ENCODE measurements around the gene SORCS3. TPM values are rescaled to one million over a fixed set of nuclear protein-coding genes. Genes with fewer than 3 reads are reported as not detected.

Gene SORCS3
- total RNA-seq, 1 donor from 2014 or later: not detected

- Mint-ChIP-seq H3K36me3 (ENCODE audit: low read depth) (no peaks in the 10 kb centered on the region), H3K27ac (ENCODE audit: unreplicated experiment) (no peak overlapping the region), H3K4me3 (ENCODE audit: unreplicated experiment) (no peak overlapping the region), H3K27me3 (ENCODE audit: low read depth) (no peaks in the 10 kb centered on the region), H3K4me1 (ENCODE audit: low read depth) (no peaks in the 10 kb centered on the region), H3K9me3 (ENCODE audit: low read depth) (no peaks in the 10 kb centered on the region)
- TF ChIP-seq CTCF (IDR thresholded peaks at IDR 0.05): no peak
- no peak for DNase-seq (ENCODE audit: low spot score)
These were observed 499.5 kb downstream of the SORCS3 start for GRCh38 chr10:105140600-105140999.

- no peak for DNase-seq (ENCODE audit: low spot score)
- Mint-ChIP-seq H3K4me1 (ENCODE audit: low read depth) (no peaks in the 10 kb centered on the region), H3K9me3 (ENCODE audit: low read depth) (peaks cover 6% of the 10 kb centered on the region), H3K27me3 (ENCODE audit: low read depth) (no peaks in the 10 kb centered on the region), H3K27ac (ENCODE audit: unreplicated experiment) (no peak overlapping the region), H3K4me3 (ENCODE audit: unreplicated experiment) (no peak overlapping the region), H3K36me3 (ENCODE audit: low read depth) (no peaks in the 10 kb centered on the region)
- no peak for TF ChIP-seq CTCF (IDR thresholded peaks at IDR 0.05)
These were observed 504.6 kb downstream of the SORCS3 start for GRCh38 chr10:105145711-105146110.

- no peak for TF ChIP-seq CTCF (IDR thresholded peaks at IDR 0.05)
- Mint-ChIP-seq H3K4me3 (ENCODE audit: unreplicated experiment) (no peak overlapping the region), H3K9me3 (ENCODE audit: low read depth) (peaks cover 6% of the 10 kb centered on the region), H3K27me3 (ENCODE audit: low read depth) (no peaks in the 10 kb centered on the region), H3K36me3 (ENCODE audit: low read depth) (no peaks in the 10 kb centered on the region), H3K27ac (ENCODE audit: unreplicated experiment) (no peak overlapping the region), H3K4me1 (ENCODE audit: low read depth) (no peaks in the 10 kb centered on the region)
- no peak for DNase-seq (ENCODE audit: low spot score)
These were observed 505.3 kb downstream of the SORCS3 start for GRCh38 chr10:105146436-105146835.

GRCh38 chr10:105148456-105148855 lies 507.4 kb downstream of the SORCS3 start:
- no peaks in the 10 kb centered on the region for H3K4me1 Mint-ChIP-seq (ENCODE audit: low read depth)
- no peak for DNase-seq (ENCODE audit: low spot score)
- H3K27ac Mint-ChIP-seq (ENCODE audit: unreplicated experiment): no peak overlapping the region
- no peaks in the 10 kb centered on the region for H3K27me3 Mint-ChIP-seq (ENCODE audit: low read depth)
- TF ChIP-seq CTCF (IDR thresholded peaks at IDR 0.05): no peak
- no peak overlapping the region for H3K4me3 Mint-ChIP-seq (ENCODE audit: unreplicated experiment)
- H3K36me3 Mint-ChIP-seq (ENCODE audit: low read depth): no peaks in the 10 kb centered on the region
- H3K9me3 Mint-ChIP-seq (ENCODE audit: low read depth): peaks cover 6% of the 10 kb centered on the region

GRCh38 chr10:105148921-105149320 lies 507.8 kb downstream of the SORCS3 start:
- no peaks in the 10 kb centered on the region for H3K36me3 Mint-ChIP-seq (ENCODE audit: low read depth)
- TF ChIP-seq CTCF (IDR thresholded peaks at IDR 0.05): no peak
- no peak for DNase-seq (ENCODE audit: low spot score)
- H3K27me3 Mint-ChIP-seq (ENCODE audit: low read depth): no peaks in the 10 kb centered on the region
- H3K27ac Mint-ChIP-seq (ENCODE audit: unreplicated experiment): no peak overlapping the region
- peaks cover 6% of the 10 kb centered on the region for H3K9me3 Mint-ChIP-seq (ENCODE audit: low read depth)
- H3K4me1 Mint-ChIP-seq (ENCODE audit: low read depth): no peaks in the 10 kb centered on the region
- H3K4me3 Mint-ChIP-seq (ENCODE audit: unreplicated experiment): no peak overlapping the region
